ENCODE measurements around the gene GADD45B.

GRCh38 chr19:2500156-2500555, 24.2 kb downstream of the GADD45B start:
- TF ChIP-seq CTCF (IDR thresholded peaks at IDR 0.05) (no peak), REST (IDR thresholded peaks at IDR 0.05; ENCODE audit: insufficient read depth in 1 of 2, low read depth in 2 of 2, low read length in 1 of 2) (no peak)

All from Panc1 (cell line).